Measurements from ENCODE around the gene SDC1.

SDC1 gene

GRCh38 chr2:20213651-20214565 lies 11.0 kb downstream of the SDC1 start:
- DNase-seq (ENCODE audit: low spot score) = peak; percentile 89

GRCh38 chr2:20212871-20213503 lies 11.9 kb downstream of the SDC1 start:
- DNase-seq (ENCODE audit: low spot score) = no peak

GRCh38 chr2:20212459-20212870 lies 12.5 kb downstream of the SDC1 start:
- no peak for DNase-seq (ENCODE audit: low spot score)

- no peak for DNase-seq (ENCODE audit: low spot score)
These were observed 13.0 kb downstream of the SDC1 start for GRCh38 chr2:20211860-20212458.

GRCh38 chr2:20211420-20211819 lies 13.5 kb downstream of the SDC1 start:
- no peak for DNase-seq (ENCODE audit: low spot score)

GRCh38 chr2:20210462-20210861 lies 14.5 kb downstream of the SDC1 start:
- no peak for DNase-seq (ENCODE audit: low spot score)

- DNase-seq (ENCODE audit: low spot score) = no peak
These were observed 15.4 kb downstream of the SDC1 start for GRCh38 chr2:20209373-20210109.

- no peak for DNase-seq (ENCODE audit: low spot score)
These were observed 16.5 kb downstream of the SDC1 start for GRCh38 chr2:20208476-20208859.

GRCh38 chr2:20207051-20207450 lies 17.9 kb downstream of the SDC1 start:
- no peak for DNase-seq (ENCODE audit: low spot score)

GRCh38 chr2:20205915-20206524 lies 18.9 kb downstream of the SDC1 start:
- no peak for DNase-seq (ENCODE audit: low spot score)

GRCh38 chr2:20205069-20205468 lies 19.9 kb downstream of the SDC1 start:
- DNase-seq (ENCODE audit: low spot score) = no peak

GRCh38 chr2:20203521-20204225 lies 21.3 kb downstream of the SDC1 start:
- no peak for DNase-seq (ENCODE audit: low spot score)

- no peak for DNase-seq (ENCODE audit: low spot score)
These were observed 21.9 kb downstream of the SDC1 start for GRCh38 chr2:20203072-20203471.

- no peak for DNase-seq (ENCODE audit: low spot score)
These were observed 23.3 kb downstream of the SDC1 start for GRCh38 chr2:20201671-20202070.

GRCh38 chr2:20200697-20201555 lies 24.0 kb downstream of the SDC1 start:
- DNase-seq (ENCODE audit: low spot score) = no peak

GRCh38 chr2:20199633-20200270 lies 25.2 kb downstream of the SDC1 start:
- DNase-seq (ENCODE audit: low spot score) = no peak

GRCh38 chr2:20198796-20199632 lies 25.9 kb downstream of the SDC1 start:
- DNase-seq (ENCODE audit: low spot score) = no peak

GRCh38 chr2:20198001-20198400 lies 26.9 kb downstream of the SDC1 start:
- DNase-seq (ENCODE audit: low spot score) = no peak

GRCh38 chr2:20197192-20197591 lies 27.7 kb downstream of the SDC1 start:
- DNase-seq (ENCODE audit: low spot score) = no peak
